ENCODE results near the gene AQP4. TPM values are rescaled to one million over a fixed set of nuclear protein-coding genes. Genes with fewer than 3 reads are reported as not detected.

The AQP4 gene
- total RNA-seq, 1 donor from 2014 or later: not detected

GRCh38 chr18:26840965-26841364 is 24.5 kb downstream of the AQP4 start:
- intact Hi-C loops (cut with micrococcal nuclease): no loop called here

GRCh38 chr18:26839609-26840008 is 25.9 kb downstream of the AQP4 start:
- intact Hi-C loops (cut with micrococcal nuclease): no loop called here

- intact Hi-C loops (cut with micrococcal nuclease): no loop called here
Observed at GRCh38 chr18:26832302-26832701, 33.2 kb downstream of the AQP4 start.

- intact Hi-C loops (cut with micrococcal nuclease): no loop called here
Observed at GRCh38 chr18:26827581-26827980, 37.9 kb downstream of the AQP4 start.

GRCh38 chr18:26826656-26827235 is 38.8 kb downstream of the AQP4 start:
- intact Hi-C loops (cut with micrococcal nuclease): no loop called here

GRCh38 chr18:26821181-26821580 is 44.3 kb downstream of the AQP4 start:
- intact Hi-C loops (cut with micrococcal nuclease): no loop called here

- intact Hi-C loops (cut with micrococcal nuclease): no loop called here
Observed at GRCh38 chr18:26819046-26819445, 46.5 kb downstream of the AQP4 start.

GRCh38 chr18:26818461-26818860 is 47.0 kb downstream of the AQP4 start:
- intact Hi-C loops (cut with micrococcal nuclease): no loop called here

- intact Hi-C loops (cut with micrococcal nuclease): no loop called here
Observed at GRCh38 chr18:26813043-26813442, 52.5 kb downstream of the AQP4 start.

GRCh38 chr18:26812462-26812861 is 53.0 kb downstream of the AQP4 start:
- intact Hi-C loops (cut with micrococcal nuclease): no loop called here

- intact Hi-C loops (cut with micrococcal nuclease): no loop called here
Observed at GRCh38 chr18:26809346-26809745, 56.2 kb downstream of the AQP4 start.

- intact Hi-C loops (cut with micrococcal nuclease): no loop called here
Observed at GRCh38 chr18:26806224-26806623, 59.3 kb downstream of the AQP4 start.

GRCh38 chr18:26804519-26804918 is 61.0 kb downstream of the AQP4 start:
- intact Hi-C loops (cut with micrococcal nuclease): no loop called here

GRCh38 chr18:26803643-26804042 is 61.9 kb downstream of the AQP4 start:
- intact Hi-C loops (cut with micrococcal nuclease): no loop called here

GRCh38 chr18:26802330-26803200 is 62.9 kb downstream of the AQP4 start:
- intact Hi-C loops (cut with micrococcal nuclease): no loop called here
